Measurements from ENCODE around the gene ODC1. TPM values are rescaled to one million over a fixed set of nuclear protein-coding genes. Genes with fewer than 3 reads are reported as not detected.

The ODC1 gene
- total and polyA plus RNA-seq, 2 donors (not counting 3 experiments of a cell fraction or from before 2014, with no cell fraction given): 109 to 132 TPM

DNA sequence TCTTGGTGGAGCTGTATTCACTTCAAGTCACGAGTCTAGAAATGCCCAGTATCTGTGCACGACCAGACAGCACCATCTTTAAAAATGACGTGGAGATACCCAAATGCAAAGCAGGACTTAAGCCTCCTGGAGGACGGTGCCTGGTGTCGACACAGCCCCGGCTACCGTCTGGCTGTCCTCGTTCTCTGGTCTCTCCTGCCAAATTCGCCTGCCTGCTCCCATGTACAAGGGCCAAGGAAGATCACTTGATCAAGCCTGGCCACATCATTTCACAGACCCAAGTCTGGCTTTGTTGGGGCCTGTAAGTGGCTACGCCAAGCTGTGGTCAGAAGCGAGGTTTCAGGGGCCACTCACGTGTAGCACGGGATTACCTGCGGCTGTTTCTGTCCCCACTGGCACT is 9.4 kb downstream of the ODC1 start:
- H3K36me3 ChIP-seq (ENCODE audit: control insufficient read depth in 2 of 2, extremely low read depth in 1 of 2, insufficient read depth in 2 of 2, low read length in 2 of 2): peaks cover 19 to 23% of the 10 kb centered on the region in 2 experiments
- no peak overlapping the region for H3K4me2 ChIP-seq (ENCODE audit: insufficient read depth, low read length)
- H3K27me3 ChIP-seq (ENCODE audit: control insufficient read depth in 2 of 2, insufficient read depth in 2 of 2, low read length in 2 of 2): no peaks in the 10 kb centered on the region
- H3K79me2 ChIP-seq (ENCODE audit: control insufficient read depth, insufficient read depth, low read length): no peaks in the 10 kb centered on the region
- H3K27ac ChIP-seq (ENCODE audit: insufficient read depth, low read depth, low read length): no peak overlapping the region
- ChIA-PET CTCF (interaction anchor here (3.0 to 10.5 kb wide), 3 partner anchors 221 to 367 kb away, joined by 18 to 565 read pairs (median 31); no protein-coding TSS in a partner anchor), POLR2A (no interaction called here)
- H3K4me3 ChIP-seq (replicated peaks in 1 of 3; ENCODE audit: insufficient read depth in 1 of 3, low read depth in 1 of 3, low read length in 3 of 3): no peak overlapping the region
- H3K4me1 ChIP-seq (ENCODE audit: control insufficient read depth, extremely low read depth, insufficient read depth, low read length): peaks cover 3% of the 10 kb centered on the region
- dilution Hi-C loops (cut with MboI; ENCODE audit: extremely low pct_ligation_motif_present, low sequenced_read_pairs): no loop called here
- no peaks in the 10 kb centered on the region for H4K20me1 ChIP-seq (replicated peaks; ENCODE audit: control insufficient read depth, extremely low read depth, insufficient read depth, low read length)
- H2AFZ ChIP-seq (ENCODE audit: low read depth, low read length): no peak overlapping the region
- no peaks in the 10 kb centered on the region for H3K9me1 ChIP-seq (replicated peaks; ENCODE audit: control insufficient read depth, extremely low read depth, insufficient read depth, low read length)
- no TSS peak for BruUV-seq (replicated peaks)
- no peak for DNase-seq (ENCODE audit: low read depth, low spot score)
- H3K9me3 ChIP-seq (replicated peaks; ENCODE audit: control insufficient read depth, insufficient read depth, low read length): no peaks in the 10 kb centered on the region
- H3K9ac ChIP-seq (replicated peaks; ENCODE audit: extremely low read depth, insufficient read depth, low read length): no peak overlapping the region
- TF ChIP-seq POLR2AphosphoS5 (IDR thresholded peaks at IDR 0.05; ENCODE audit: insufficient read depth, low read depth, low read length): peak; percentile 28
- no peak for TF ChIP-seq MYC (IDR thresholded peaks at IDR 0.05; ENCODE audit: low read depth, low read length)
- no peak for FAIRE-seq
- intact Hi-C loops (cut with micrococcal nuclease): loop anchor here (5.0 kb wide), 1 partner anchor 626 kb away; no protein-coding TSS in a partner anchor

GRCh38 chr2:10437806-10438205 is 10.3 kb downstream of the ODC1 start:
- TF ChIP-seq POLR2A (IDR thresholded peaks at IDR 0.05; ENCODE audit: low read depth, low read length): no peak
- TF ChIP-seq JUN (IDR thresholded peaks at IDR 0.05; ENCODE audit: borderline replicate concordance, insufficient read depth, insufficient read length, low read depth): no peak
- TF ChIP-seq GATA2 (IDR thresholded peaks at IDR 0.05; ENCODE audit: insufficient read depth, insufficient read length, low read depth, low read length): no peak
- Histone ChIP-seq H3K9me3 (replicated peaks; ENCODE audit: control insufficient read depth, insufficient read depth, low read length) (no peaks in the 10 kb centered on the region), H2AFZ (ENCODE audit: low read depth, low read length) (no peak overlapping the region), H3K27me3 (ENCODE audit: control insufficient read depth in 2 of 2, insufficient read depth in 2 of 2, low read length in 2 of 2) (no peaks in the 10 kb centered on the region), H4K20me1 (replicated peaks; ENCODE audit: control insufficient read depth, extremely low read depth, insufficient read depth, low read length) (no peaks in the 10 kb centered on the region), H3K4me2 (ENCODE audit: insufficient read depth, low read length) (no peak overlapping the region), H3K27ac (ENCODE audit: insufficient read depth, low read depth, low read length) (no peak overlapping the region), H3K4me1 (ENCODE audit: control insufficient read depth, extremely low read depth, insufficient read depth, low read length) (peaks cover 3% of the 10 kb centered on the region), H3K36me3 (ENCODE audit: control insufficient read depth in 2 of 2, extremely low read depth in 1 of 2, insufficient read depth in 2 of 2, low read length in 2 of 2) (peaks cover 15 to 18% of the 10 kb centered on the region in 2 experiments), H3K9me1 (replicated peaks; ENCODE audit: control insufficient read depth, extremely low read depth, insufficient read depth, low read length) (no peaks in the 10 kb centered on the region), H3K4me3 (replicated peaks in 1 of 3; ENCODE audit: insufficient read depth in 1 of 3, low read depth in 1 of 3, low read length in 3 of 3) (no peak overlapping the region), H3K79me2 (ENCODE audit: control insufficient read depth, insufficient read depth, low read length) (no peaks in the 10 kb centered on the region), H3K9ac (replicated peaks; ENCODE audit: extremely low read depth, insufficient read depth, low read length) (no peak overlapping the region)
- intact Hi-C loops (cut with micrococcal nuclease): loop anchor here (5.0 kb wide), 1 partner anchor 626 kb away; no protein-coding TSS in a partner anchor
- ChIA-PET POLR2A (interaction anchor here (0.7 kb wide), 1 partner anchor 297 kb away, joined by 5 read pairs; no protein-coding TSS in a partner anchor), CTCF (interaction anchor here (1.1 to 10.5 kb wide), 4 partner anchors 223 to 366 kb away, joined by 4 to 565 read pairs (median 38); no protein-coding TSS in a partner anchor)
- FAIRE-seq (peak; percentile 18), DNase-seq (ENCODE audit: low read depth, low spot score) (no peak)
- dilution Hi-C loops (cut with MboI; ENCODE audit: extremely low pct_ligation_motif_present, low sequenced_read_pairs): no loop called here
- BruUV-seq (replicated peaks): no TSS peak
